ENCODE measurements around the gene ARL2BP.

ARL2BP gene

DNA sequence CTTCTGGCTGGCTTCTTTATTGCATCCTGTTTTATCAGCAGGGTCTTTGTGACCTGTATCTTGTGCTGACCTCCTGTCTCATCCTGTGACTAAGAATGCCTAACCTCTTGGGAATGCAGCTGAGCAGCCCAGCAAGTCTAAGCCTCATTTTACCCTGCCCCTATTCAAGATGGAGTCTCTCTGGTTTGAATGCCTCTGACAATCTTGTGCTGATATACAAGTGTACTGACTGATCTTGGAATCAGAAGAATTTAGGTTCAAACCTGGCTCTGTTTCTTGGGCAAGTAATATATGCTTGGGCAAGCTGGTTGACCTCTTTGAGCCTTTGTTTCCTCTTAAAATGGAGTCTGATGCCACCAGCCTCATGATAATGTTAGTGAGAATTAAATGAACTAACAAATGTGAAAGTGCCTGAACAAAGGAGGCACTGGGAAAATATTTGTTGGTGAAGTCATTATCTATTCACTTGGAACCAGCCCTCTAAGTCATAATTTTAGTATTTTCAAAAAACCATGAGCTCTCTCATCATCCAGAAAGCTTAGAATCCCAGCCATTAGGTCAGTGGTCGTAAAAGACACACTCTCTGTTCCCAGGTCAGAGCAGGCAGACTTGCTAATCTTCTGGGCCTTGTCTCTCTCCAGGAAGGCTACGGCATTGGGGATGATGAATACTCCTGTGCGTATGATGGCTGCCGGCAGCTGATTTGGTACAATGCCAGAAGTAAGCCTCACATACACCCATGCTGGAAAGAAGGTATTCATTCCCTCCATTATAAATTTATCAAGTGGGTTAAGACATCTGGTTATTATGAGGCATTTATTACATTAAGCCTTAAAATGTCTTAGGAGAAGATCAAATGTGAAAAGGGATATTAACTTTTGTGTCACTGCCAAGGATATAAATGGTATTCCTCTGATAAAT is 18.1 kb upstream of the ARL2BP start:
- Mint-ChIP-seq H3K27me3 (no peaks in the 10 kb centered on the region), H3K36me3 (ENCODE audit: low read depth) (peaks cover 64% of the 10 kb centered on the region), H3K9me3 (no peaks in the 10 kb centered on the region), H3K4me3 (no peak overlapping the region), H3K27ac (no peak overlapping the region), H3K4me1 (ENCODE audit: low read depth) (no peaks in the 10 kb centered on the region)

DNA sequence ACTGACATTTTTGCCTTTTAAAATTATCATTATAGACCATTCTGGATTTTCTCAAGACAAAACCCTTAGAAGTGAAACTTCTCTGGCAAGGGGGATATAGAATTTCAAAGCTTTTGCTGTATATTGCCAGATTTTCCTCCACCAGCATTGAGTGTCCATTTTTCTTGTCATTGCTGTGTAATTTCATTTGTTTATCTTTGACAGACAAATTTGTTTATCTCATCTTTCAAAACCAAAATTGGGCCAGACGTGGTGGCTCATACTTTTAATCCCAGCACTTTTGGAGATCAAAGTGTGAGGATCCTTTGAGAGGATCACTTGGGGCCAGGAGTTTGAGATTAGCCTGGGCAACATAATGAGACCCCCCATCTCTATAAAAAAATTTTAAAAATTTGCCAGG is 16.0 kb upstream of the ARL2BP start:
- Mint-ChIP-seq H3K27me3 (no peaks in the 10 kb centered on the region), H3K4me3 (no peak overlapping the region), H3K27ac (no peak overlapping the region), H3K9me3 (no peaks in the 10 kb centered on the region), H3K4me1 (ENCODE audit: low read depth) (no peaks in the 10 kb centered on the region), H3K36me3 (ENCODE audit: low read depth) (peaks cover 64% of the 10 kb centered on the region)

- Mint-ChIP-seq H3K36me3 (ENCODE audit: low read depth) (peaks cover 72% of the 10 kb centered on the region), H3K27ac (no peak overlapping the region), H3K9me3 (no peaks in the 10 kb centered on the region), H3K4me1 (ENCODE audit: low read depth) (peaks cover 11% of the 10 kb centered on the region), H3K4me3 (no peak overlapping the region), H3K27me3 (no peaks in the 10 kb centered on the region)
These were observed 13.2 kb upstream of the ARL2BP start for GRCh38 chr16:57231821-57232350.

- H3K27ac Mint-ChIP-seq, result no peak overlapping the region
These were observed 10.9 kb upstream of the ARL2BP start for GRCh38 chr16:57233944-57234706.

DNA sequence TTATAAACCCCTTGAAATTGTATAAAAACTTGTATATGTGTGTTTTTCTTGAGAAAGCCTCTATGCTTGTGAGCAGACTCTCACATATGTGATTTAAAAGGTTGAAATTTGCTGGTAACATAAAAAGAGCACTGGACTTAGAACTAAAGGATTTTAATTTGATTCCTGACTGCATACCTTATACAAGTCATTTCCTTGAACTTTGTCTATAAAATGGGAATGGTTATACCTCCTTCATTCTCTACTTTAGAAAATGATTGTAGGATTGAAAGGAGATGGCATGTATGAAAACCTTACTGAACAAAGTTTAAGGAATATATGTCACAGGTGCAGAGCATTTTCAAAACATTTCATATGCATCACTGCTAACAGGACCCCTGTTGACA is 10.4 kb upstream of the ARL2BP start:
- Mint-ChIP-seq H3K4me1 (ENCODE audit: low read depth) (peaks cover 20% of the 10 kb centered on the region), H3K27me3 (no peaks in the 10 kb centered on the region), H3K9me3 (no peaks in the 10 kb centered on the region), H3K36me3 (ENCODE audit: low read depth) (peaks cover 71% of the 10 kb centered on the region), H3K4me3 (no peak overlapping the region), H3K27ac (no peak overlapping the region)

More at GRCh38 chr16:57233944-57234706, 10.9 kb upstream of the ARL2BP start:
- Mint-ChIP-seq H3K9me3 (no peaks in the 10 kb centered on the region), H3K4me1 (ENCODE audit: low read depth) (peaks cover 16% of the 10 kb centered on the region), H3K36me3 (ENCODE audit: low read depth) (peaks cover 70% of the 10 kb centered on the region), H3K27me3 (no peaks in the 10 kb centered on the region), H3K4me3 (no peak overlapping the region)

- H3K27me3 Mint-ChIP-seq, result no peaks in the 10 kb centered on the region
- no peaks in the 10 kb centered on the region for H3K9me3 Mint-ChIP-seq
- H3K4me3 Mint-ChIP-seq, result no peak overlapping the region
- no peak overlapping the region for H3K27ac Mint-ChIP-seq
- peaks cover 73% of the 10 kb centered on the region for H3K36me3 Mint-ChIP-seq (ENCODE audit: low read depth)
- peaks cover 20% of the 10 kb centered on the region for H3K4me1 Mint-ChIP-seq (ENCODE audit: low read depth)
These were observed 9.7 kb upstream of the ARL2BP start for GRCh38 chr16:57235128-57236021.

- H3K27me3 Mint-ChIP-seq, result no peaks in the 10 kb centered on the region
- peaks cover 25% of the 10 kb centered on the region for H3K4me1 Mint-ChIP-seq (ENCODE audit: low read depth)
- H3K9me3 Mint-ChIP-seq, result no peaks in the 10 kb centered on the region
- H3K4me3 Mint-ChIP-seq, result no peak overlapping the region
- no peak overlapping the region for H3K27ac Mint-ChIP-seq
- H3K36me3 Mint-ChIP-seq (ENCODE audit: low read depth), result peaks cover 73% of the 10 kb centered on the region
These were observed 9.1 kb upstream of the ARL2BP start for GRCh38 chr16:57236022-57236350.

- Mint-ChIP-seq H3K27me3 (no peaks in the 10 kb centered on the region), H3K4me3 (no peak overlapping the region), H3K9me3 (no peaks in the 10 kb centered on the region), H3K4me1 (ENCODE audit: low read depth) (peaks cover 27% of the 10 kb centered on the region), H3K27ac (no peak overlapping the region), H3K36me3 (ENCODE audit: low read depth) (peaks cover 55% of the 10 kb centered on the region)
These were observed 6.4 kb upstream of the ARL2BP start for GRCh38 chr16:57238682-57239081.

- Mint-ChIP-seq H3K27me3 (no peaks in the 10 kb centered on the region), H3K4me3 (no peak overlapping the region), H3K4me1 (ENCODE audit: low read depth) (peaks cover 29% of the 10 kb centered on the region), H3K36me3 (ENCODE audit: low read depth) (peaks cover 51% of the 10 kb centered on the region), H3K9me3 (no peaks in the 10 kb centered on the region), H3K27ac (no peak overlapping the region)
These were observed 6.0 kb upstream of the ARL2BP start for GRCh38 chr16:57239107-57239506.

DNA sequence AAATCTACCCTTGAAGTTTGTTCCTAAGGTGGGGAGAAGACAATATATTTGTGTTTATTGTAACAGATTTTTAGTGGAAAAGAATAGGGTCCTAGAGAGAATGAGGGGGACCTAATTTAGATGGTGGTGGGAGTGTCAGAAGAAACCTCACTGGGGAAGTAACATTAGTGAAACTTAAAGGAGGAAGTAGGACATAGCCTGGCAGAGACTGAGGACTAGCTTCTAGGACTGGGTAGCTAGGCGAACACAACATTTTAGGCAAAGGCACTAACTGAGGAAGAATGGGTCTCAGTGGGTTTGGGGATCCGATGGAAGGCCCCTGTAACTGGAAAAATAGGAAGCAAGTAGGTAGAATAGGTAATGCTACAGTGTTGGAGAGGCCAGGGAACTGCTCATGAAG is 4.2 kb upstream of the ARL2BP start:
- H3K4me1 Mint-ChIP-seq (ENCODE audit: low read depth), result peaks cover 33% of the 10 kb centered on the region
- no peaks in the 10 kb centered on the region for H3K9me3 Mint-ChIP-seq
- H3K36me3 Mint-ChIP-seq (ENCODE audit: low read depth), result peaks cover 38% of the 10 kb centered on the region
- peak overlapping the region; percentile 4 for H3K27ac Mint-ChIP-seq
- H3K27me3 Mint-ChIP-seq, result no peaks in the 10 kb centered on the region
- no peak overlapping the region for H3K4me3 Mint-ChIP-seq

DNA sequence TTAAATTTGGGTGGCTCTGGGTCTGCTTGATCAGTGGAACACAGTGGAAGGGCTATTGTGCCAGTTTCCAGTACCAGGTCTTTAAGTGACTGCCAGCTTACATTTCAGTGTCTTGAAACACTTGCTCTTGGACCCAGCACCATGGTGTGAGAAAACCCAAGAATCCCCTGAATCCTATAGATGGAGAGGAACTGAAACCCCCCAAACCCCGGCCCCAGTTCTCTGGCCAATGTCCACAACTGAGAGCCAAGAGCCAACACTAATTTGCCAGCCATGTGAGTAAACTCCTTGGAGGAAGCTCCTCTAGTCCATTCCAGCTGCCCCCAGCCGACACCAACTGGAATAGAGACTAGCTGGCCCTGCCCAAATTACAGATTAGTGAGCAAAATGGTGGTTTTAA is 2.4 kb upstream of the ARL2BP start:
- Mint-ChIP-seq H3K27me3 (no peaks in the 10 kb centered on the region), H3K4me3 (no peak overlapping the region), H3K9me3 (no peaks in the 10 kb centered on the region), H3K27ac (no peak overlapping the region), H3K36me3 (ENCODE audit: low read depth) (peaks cover 37% of the 10 kb centered on the region), H3K4me1 (ENCODE audit: low read depth) (peaks cover 33% of the 10 kb centered on the region)

- peak overlapping the region; percentile 94 for H3K27ac Mint-ChIP-seq
- H3K27me3 Mint-ChIP-seq, result no peaks in the 10 kb centered on the region
- peaks cover 35% of the 10 kb centered on the region for H3K36me3 Mint-ChIP-seq (ENCODE audit: low read depth)
- peaks cover 25% of the 10 kb centered on the region for H3K4me1 Mint-ChIP-seq (ENCODE audit: low read depth)
- H3K4me3 Mint-ChIP-seq, result peak overlapping the region; percentile 91
- H3K9me3 Mint-ChIP-seq, result no peaks in the 10 kb centered on the region
These were observed 644 bp upstream of the ARL2BP start for GRCh38 chr16:57244463-57244766.

DNA sequence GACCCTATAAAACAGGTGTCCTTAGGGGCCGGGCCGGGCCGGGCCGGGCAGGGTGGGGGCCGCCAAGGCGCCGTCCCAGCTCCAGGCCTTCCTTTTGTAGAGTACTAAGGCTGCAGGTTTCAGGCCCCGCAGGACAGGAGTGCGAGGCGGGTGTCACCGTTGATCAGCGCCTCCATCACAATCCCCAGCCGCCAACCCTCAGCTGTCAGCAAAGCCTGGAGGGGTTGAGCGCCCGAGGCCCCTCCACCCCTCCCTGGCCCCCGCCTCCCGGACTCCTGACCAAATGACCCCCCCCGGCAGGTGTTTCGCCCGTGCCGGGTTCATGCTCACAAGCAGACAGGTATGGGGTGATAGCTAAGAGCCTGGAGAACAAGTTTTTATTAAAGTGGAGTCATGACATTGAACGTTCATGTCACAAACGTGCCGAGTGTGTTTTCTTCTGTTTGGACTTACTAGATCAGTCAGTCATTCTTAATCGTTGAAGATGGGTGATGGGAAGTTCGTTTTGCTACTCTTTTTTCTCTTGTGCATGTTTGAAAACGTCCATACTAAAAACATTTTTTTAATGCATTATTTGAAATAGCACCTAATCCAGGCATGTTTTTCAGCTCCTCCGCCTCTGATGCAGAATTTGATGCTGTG is 534 bp downstream of the ARL2BP start:
- H3K36me3 Mint-ChIP-seq (ENCODE audit: low read depth), result peaks cover 32% of the 10 kb centered on the region
- H3K9me3 Mint-ChIP-seq, result no peaks in the 10 kb centered on the region
- no peak overlapping the region for H3K27ac Mint-ChIP-seq
- peak overlapping the region; percentile 91 for H3K4me3 Mint-ChIP-seq
- H3K4me1 Mint-ChIP-seq (ENCODE audit: low read depth), result peaks cover 23% of the 10 kb centered on the region
- H3K27me3 Mint-ChIP-seq, result no peaks in the 10 kb centered on the region

GRCh38 chr16:57251352-57251751 is 6.3 kb downstream of the ARL2BP start:
- no peak overlapping the region for H3K27ac Mint-ChIP-seq
- peaks cover 38% of the 10 kb centered on the region for H3K36me3 Mint-ChIP-seq (ENCODE audit: low read depth)
- no peak overlapping the region for H3K4me3 Mint-ChIP-seq
- no peaks in the 10 kb centered on the region for H3K9me3 Mint-ChIP-seq
- H3K27me3 Mint-ChIP-seq, result no peaks in the 10 kb centered on the region
- no peaks in the 10 kb centered on the region for H3K4me1 Mint-ChIP-seq (ENCODE audit: low read depth)
